Ascending aorta (tissue), 2 donors: Measurements from ENCODE around the gene CAMTA1. TPM values are rescaled to one million over a fixed set of nuclear protein-coding genes. Genes with fewer than 3 reads are reported as not detected.

Experiments
- DNase-seq, 2 donors: peaks; one replicate each; pipeline ENCODE4 v3.0.0-alpha.2; 2019; ENCODE audit warnings: low spot score in 2 of 2
- H3K27ac ChIP-seq, 2 donors: fragments of 200-600 bp; sonication (generic); one replicate each; pipeline ENCODE4 v1.5.1; 2016 to 2017; ENCODE audit warnings: mild to moderate bottlenecking in 1 of 2
- H3K27me3 ChIP-seq: fragments of 200-600 bp; sonication (generic); one replicate; pipeline ENCODE4 v1.5.1; 2017
- H3K36me3 ChIP-seq, 2 donors: fragments of 200-600 bp; sonication (generic); one replicate each; pipeline ENCODE4 v1.5.1; 2016
- H3K4me1 ChIP-seq, 2 donors: fragments of 200-600 bp; sonication (generic); one replicate each; pipeline ENCODE4 v1.5.1; 2016 to 2017; ENCODE audit warnings: mild to moderate bottlenecking in 1 of 2
- H3K4me3 ChIP-seq, 2 donors: fragments of 200-600 bp; sonication (generic); one replicate each; pipeline ENCODE4 v1.5.1; 2016 to 2017; ENCODE audit warnings: mild to moderate bottlenecking in 1 of 2
- H3K9me3 ChIP-seq, 2 donors: fragments of 200-600 bp; sonication (generic); one replicate each; pipeline ENCODE4 v1.5.1; 2016
- CTCF ChIP-seq, 3 experiments: fragments of 200-600 bp in 2 of 3; fragments of 450-650 bp in 1 of 3; sonication (generic) in 2 of 3; IDR thresholded peaks; one replicate each; pipeline ENCODE4 v1.5.1; 2016 to 2019; ENCODE audit warnings: antibody characterized with exemption in 3 of 3, mild to moderate bottlenecking in 1 of 3, moderate library complexity in 1 of 3
- intact Hi-C: fragments of 100-400 bp; cut with DNase I; formaldehyde crosslinking; loops from one replicate; pipeline ENCODE4 v1.15.1; 2023
- total RNA-seq: library from RNA; depleted of rRNA; stranded (reverse); fragments of >200 nt; gene quantifications from one replicate; pipeline ENCODE4 v1.1.0, GENCODE V29; 2016

CAMTA1 gene
- total RNA-seq, 1 donor from 2014 or later, result 53.3 TPM

DNA sequence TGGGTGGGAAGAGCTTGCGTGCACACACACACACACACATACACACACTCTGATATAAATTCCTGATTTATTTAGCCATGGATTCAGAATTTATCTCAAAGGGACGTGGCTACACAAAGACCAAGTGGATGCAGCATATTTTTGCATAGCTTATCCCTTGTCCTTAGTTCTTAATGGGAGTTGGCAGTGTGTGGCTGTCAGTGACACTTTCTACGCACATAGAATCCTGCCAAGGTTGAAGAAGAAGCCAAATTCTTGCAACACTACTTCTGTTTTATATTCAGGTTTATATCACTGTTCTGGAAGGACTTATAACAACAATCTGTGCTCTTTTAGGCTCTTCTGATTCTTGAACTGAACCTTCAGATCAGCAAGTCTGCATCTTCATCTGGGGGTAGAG lies 292.7 kb downstream of the CAMTA1 start:
- intact Hi-C loops, result no loop called here
- H3K27me3 ChIP-seq, result no peaks in the 10 kb centered on the region

GRCh38 chr1:7079637-7080036 lies 294.4 kb downstream of the CAMTA1 start:
- H3K4me3 ChIP-seq, result no peak overlapping the region
- no peaks in the 10 kb centered on the region for H3K27me3 ChIP-seq
- TF ChIP-seq CTCF (IDR thresholded peaks at IDR 0.05), result no peak
- H3K27ac ChIP-seq, result no peak overlapping the region
- DNase-seq, result no peak
- H3K36me3 ChIP-seq, result no peaks in the 10 kb centered on the region
- intact Hi-C loops, result no loop called here
- peaks cover 9 to 10% of the 10 kb centered on the region in 2 donors for H3K9me3 ChIP-seq
- no peaks in the 10 kb centered on the region for H3K4me1 ChIP-seq

More for the DNA sequence above, 292.7 kb downstream of the CAMTA1 start:
- H3K36me3 ChIP-seq, result no peaks in the 10 kb centered on the region
- TF ChIP-seq CTCF (IDR thresholded peaks at IDR 0.05), result no peak
- no peak for DNase-seq
- H3K4me1 ChIP-seq, result no peaks in the 10 kb centered on the region
- H3K4me3 ChIP-seq, result no peak overlapping the region
- peaks cover 9 to 10% of the 10 kb centered on the region in 2 donors for H3K9me3 ChIP-seq
- H3K27ac ChIP-seq, result no peak overlapping the region

DNA sequence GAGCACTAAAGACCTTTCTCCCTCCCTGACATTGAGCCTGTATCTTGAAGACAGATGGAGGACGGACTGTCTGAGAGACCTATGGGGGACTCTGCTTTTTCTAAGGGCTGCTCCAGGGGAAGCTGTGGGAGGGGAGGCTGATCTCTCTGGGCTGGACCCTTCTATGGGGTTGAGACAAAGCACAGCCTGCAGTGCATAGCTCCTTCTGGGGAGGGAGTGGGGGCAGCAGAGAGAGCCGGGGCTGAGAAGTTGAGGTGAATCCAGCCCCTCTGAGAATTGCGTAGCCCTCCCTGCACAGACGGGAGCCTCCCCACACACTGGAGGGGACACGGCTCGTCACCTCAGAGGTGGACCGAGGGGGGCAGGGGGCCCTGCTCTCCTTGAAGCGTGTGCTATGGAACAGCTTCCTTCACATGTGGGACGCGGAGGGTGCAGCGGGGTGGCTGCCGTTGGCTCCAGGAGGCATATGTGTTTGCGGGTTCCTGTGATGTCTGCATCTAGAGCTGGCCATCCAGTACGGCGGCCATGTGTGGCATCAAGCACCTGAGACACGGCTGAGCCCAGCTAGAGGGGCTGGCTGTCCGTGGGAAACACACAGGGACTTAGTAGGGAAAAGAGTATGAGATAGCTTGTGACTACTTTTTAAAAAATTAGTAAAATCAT lies 299.1 kb downstream of the CAMTA1 start:
- Histone ChIP-seq H3K27me3 (no peaks in the 10 kb centered on the region), H3K4me1 (no peaks in the 10 kb centered on the region), H3K27ac (no peak overlapping the region), H3K4me3 (no peak overlapping the region), H3K9me3 (peaks cover 4 to 9% of the 10 kb centered on the region in 2 donors), H3K36me3 (no peaks in the 10 kb centered on the region)
- no peak for TF ChIP-seq CTCF (IDR thresholded peaks at IDR 0.05)
- no peak for DNase-seq
- intact Hi-C loops, result no loop called here

GRCh38 chr1:7085521-7085920 lies 300.3 kb downstream of the CAMTA1 start:
- H3K27me3 ChIP-seq, result no peaks in the 10 kb centered on the region
- no peak overlapping the region for H3K27ac ChIP-seq
- no peaks in the 10 kb centered on the region for H3K36me3 ChIP-seq
- no peak for TF ChIP-seq CTCF (IDR thresholded peaks at IDR 0.05)
- H3K4me1 ChIP-seq, result no peaks in the 10 kb centered on the region
- H3K9me3 ChIP-seq, result no peaks in the 10 kb centered on the region
- H3K4me3 ChIP-seq, result no peak overlapping the region
- intact Hi-C loops, result no loop called here
- no peak for DNase-seq

GRCh38 chr1:7086106-7086505 lies 300.9 kb downstream of the CAMTA1 start:
- Histone ChIP-seq H3K4me3 (no peak overlapping the region), H3K36me3 (no peaks in the 10 kb centered on the region), H3K4me1 (no peaks in the 10 kb centered on the region), H3K27ac (no peak overlapping the region), H3K27me3 (no peaks in the 10 kb centered on the region), H3K9me3 (no peaks in the 10 kb centered on the region)
- no peak for DNase-seq
- no peak for TF ChIP-seq CTCF (IDR thresholded peaks at IDR 0.05)
- intact Hi-C loops, result no loop called here

GRCh38 chr1:7087888-7088287 lies 302.6 kb downstream of the CAMTA1 start:
- intact Hi-C loops, result no loop called here
- Histone ChIP-seq H3K9me3 (no peaks in the 10 kb centered on the region), H3K27ac (no peak overlapping the region), H3K36me3 (no peaks in the 10 kb centered on the region), H3K4me3 (no peak overlapping the region), H3K27me3 (no peaks in the 10 kb centered on the region), H3K4me1 (no peaks in the 10 kb centered on the region)
- TF ChIP-seq CTCF (IDR thresholded peaks at IDR 0.05), result no peak
- no peak for DNase-seq
